ENCODE results near the gene PRKN.

The PRKN gene

GRCh38 chr6:161668665-161669064, 1058.9 kb downstream of the PRKN start:
- Histone ChIP-seq H3K9me3 (ENCODE audit: insufficient read depth, low read length, severe bottlenecking) (no peaks in the 10 kb centered on the region), H3K79me2 (ENCODE audit: insufficient read depth, low read length) (no peaks in the 10 kb centered on the region), H3K27me3 (ENCODE audit: insufficient read depth, low read length, poor library complexity) (no peaks in the 10 kb centered on the region), H3K36me3 (ENCODE audit: insufficient read depth, low read length) (no peaks in the 10 kb centered on the region), H4K20me1 (ENCODE audit: insufficient read depth, low read length) (no peaks in the 10 kb centered on the region), H3K4me1 (ENCODE audit: insufficient read depth, low read length) (no peaks in the 10 kb centered on the region), H3K9ac (ENCODE audit: low read depth, low read length) (no peak overlapping the region), H2AFZ (ENCODE audit: low read depth, low read length) (no peak overlapping the region), H3K27ac (ENCODE audit: low read length) (no peak overlapping the region), H3K4me2 (ENCODE audit: insufficient read depth, low read length) (no peak overlapping the region), H3K4me3 (ENCODE audit: low read depth in 1 of 2, low read length in 2 of 2) (no peak overlapping the region)
- ATAC-seq (ENCODE audit: insufficient read depth, low read depth) (no peak), DNase-seq (no peak)
- TF ChIP-seq CTCF (IDR thresholded peaks at IDR 0.05; ENCODE audit: borderline replicate concordance, extremely low read depth, low read length, poor library complexity, severe bottlenecking) (no peak), EZH2 (IDR thresholded peaks at IDR 0.05; ENCODE audit: borderline replicate concordance, low read depth, low read length, severe bottlenecking) (no peak)

GRCh38 chr6:161667957-161668356, 1059.6 kb downstream of the PRKN start:
- H4K20me1 ChIP-seq (ENCODE audit: insufficient read depth, low read length): no peaks in the 10 kb centered on the region

GRCh38 chr6:161663682-161664081, 1063.9 kb downstream of the PRKN start:
- H3K4me1 ChIP-seq (ENCODE audit: insufficient read depth, low read length): no peaks in the 10 kb centered on the region
- H3K4me2 ChIP-seq (ENCODE audit: insufficient read depth, low read length): no peak overlapping the region
- H3K79me2 ChIP-seq (ENCODE audit: insufficient read depth, low read length): no peaks in the 10 kb centered on the region
- no peak overlapping the region for H3K9ac ChIP-seq (ENCODE audit: low read depth, low read length)
- no peak overlapping the region for H3K4me3 ChIP-seq (ENCODE audit: low read depth in 1 of 2, low read length in 2 of 2)
- DNase-seq (no peak), ATAC-seq (ENCODE audit: insufficient read depth, low read depth) (no peak)
- no peak overlapping the region for H2AFZ ChIP-seq (ENCODE audit: low read depth, low read length)
- no peaks in the 10 kb centered on the region for H3K27me3 ChIP-seq (ENCODE audit: insufficient read depth, low read length, poor library complexity)
- H3K9me3 ChIP-seq (ENCODE audit: insufficient read depth, low read length, severe bottlenecking): peaks cover 3% of the 10 kb centered on the region
- H3K36me3 ChIP-seq (ENCODE audit: insufficient read depth, low read length): no peaks in the 10 kb centered on the region
- TF ChIP-seq EZH2 (IDR thresholded peaks at IDR 0.05; ENCODE audit: borderline replicate concordance, low read depth, low read length, severe bottlenecking): no peak
- no peak for TF ChIP-seq CTCF (IDR thresholded peaks at IDR 0.05; ENCODE audit: borderline replicate concordance, extremely low read depth, low read length, poor library complexity, severe bottlenecking)
- H4K20me1 ChIP-seq (ENCODE audit: insufficient read depth, low read length): no peaks in the 10 kb centered on the region
- no peak overlapping the region for H3K27ac ChIP-seq (ENCODE audit: low read length)

More at GRCh38 chr6:161667957-161668356, 1059.6 kb downstream of the PRKN start:
- Histone ChIP-seq H3K27ac (ENCODE audit: low read length) (no peak overlapping the region), H3K27me3 (ENCODE audit: insufficient read depth, low read length, poor library complexity) (no peaks in the 10 kb centered on the region), H3K4me3 (ENCODE audit: low read depth in 1 of 2, low read length in 2 of 2) (no peak overlapping the region), H3K9me3 (ENCODE audit: insufficient read depth, low read length, severe bottlenecking) (no peaks in the 10 kb centered on the region), H3K36me3 (ENCODE audit: insufficient read depth, low read length) (no peaks in the 10 kb centered on the region), H2AFZ (ENCODE audit: low read depth, low read length) (no peak overlapping the region), H3K79me2 (ENCODE audit: insufficient read depth, low read length) (no peaks in the 10 kb centered on the region), H3K4me1 (ENCODE audit: insufficient read depth, low read length) (no peaks in the 10 kb centered on the region), H3K9ac (ENCODE audit: low read depth, low read length) (no peak overlapping the region), H3K4me2 (ENCODE audit: insufficient read depth, low read length) (no peak overlapping the region)
- TF ChIP-seq CTCF (IDR thresholded peaks at IDR 0.05; ENCODE audit: borderline replicate concordance, extremely low read depth, low read length, poor library complexity, severe bottlenecking) (no peak), EZH2 (IDR thresholded peaks at IDR 0.05; ENCODE audit: borderline replicate concordance, low read depth, low read length, severe bottlenecking) (no peak)
- ATAC-seq (ENCODE audit: insufficient read depth, low read depth): no peak
- no peak for DNase-seq

Measured in DND-41 (cell line).